HG02763 (cell line): ENCODE data around the gene PPP1R1B.
A peak's percentile ranks its signal among the peaks of the same experiment; 100 is the strongest.

Experiments
- ATAC-seq: cut with Tn5 transposase; IDR thresholded peaks from one replicate; pipeline ENCODE4 v1.9.1; 2021; ENCODE audit warnings: mild to moderate bottlenecking, moderate library complexity; ENCODE audit not compliant: unreplicated experiment

Gene PPP1R1B

GRCh38 chr17:39631403-39631802 lies 4.7 kb downstream of the PPP1R1B start:
- no peak for ATAC-seq

- ATAC-seq = no peak
Observed at GRCh38 chr17:39632153-39632941, 5.6 kb downstream of the PPP1R1B start.

GRCh38 chr17:39633570-39634183 lies 6.9 kb downstream of the PPP1R1B start:
- no peak for ATAC-seq

GRCh38 chr17:39634384-39634871 lies 7.7 kb downstream of the PPP1R1B start:
- ATAC-seq = no peak

- no peak for ATAC-seq
Observed at GRCh38 chr17:39635614-39636176, 8.9 kb downstream of the PPP1R1B start.

- ATAC-seq = no peak
Observed at GRCh38 chr17:39636587-39636926, 9.8 kb downstream of the PPP1R1B start.

GRCh38 chr17:39636927-39637736 lies 10.4 kb downstream of the PPP1R1B start, which contains the start of gene STARD3:
Gene STARD3, plus strand, starts transcription at chr17:39637144. Its CDS starts 16,388 bp downstream, at chr17:39653532.
- ATAC-seq = peak; percentile 70

- no peak for ATAC-seq
Observed at GRCh38 chr17:39638317-39638716, 11.6 kb downstream of the PPP1R1B start.

- no peak for ATAC-seq
Observed at GRCh38 chr17:39639043-39639442, 12.3 kb downstream of the PPP1R1B start.

- no peak for ATAC-seq
Observed at GRCh38 chr17:39639566-39640458, 13.1 kb downstream of the PPP1R1B start.

GRCh38 chr17:39640591-39641031 lies 13.9 kb downstream of the PPP1R1B start:
- no peak for ATAC-seq

GRCh38 chr17:39641097-39641496 lies 14.3 kb downstream of the PPP1R1B start:
- ATAC-seq = no peak

GRCh38 chr17:39641883-39642282 lies 15.1 kb downstream of the PPP1R1B start:
- no peak for ATAC-seq

GRCh38 chr17:39642291-39643074 lies 15.7 kb downstream of the PPP1R1B start:
- ATAC-seq = no peak

- ATAC-seq = no peak
Observed at GRCh38 chr17:39643271-39643670, 16.5 kb downstream of the PPP1R1B start.

GRCh38 chr17:39647256-39647655 lies 20.5 kb downstream of the PPP1R1B start:
- ATAC-seq = no peak

- ATAC-seq = no peak
Observed at GRCh38 chr17:39648616-39649366, 22.0 kb downstream of the PPP1R1B start.

GRCh38 chr17:39650121-39650579 lies 23.4 kb downstream of the PPP1R1B start:
- ATAC-seq = no peak
